GM21786 (cell line): Measurements from ENCODE around the gene RHOB.
"Not testable (repeated sequence)": the region's sequence is repeated elsewhere in the genome, so short reads cannot be mapped to it uniquely, and the experiment has no call there.

Experiments
- ATAC-seq: cut with Tn5 transposase; IDR thresholded peaks from one replicate; pipeline ENCODE4 v1.9.1; 2021; ENCODE audit not compliant: unreplicated experiment

The RHOB gene

GRCh38 chr2:20490300-20491181, 43.7 kb downstream of the RHOB start:
- no peak for ATAC-seq

- no peak for ATAC-seq
Measured at GRCh38 chr2:20491739-20492531, 45.1 kb downstream of the RHOB start.

- ATAC-seq: not testable (repeated sequence)
Measured at GRCh38 chr2:20493095-20493494, 46.2 kb downstream of the RHOB start.

GRCh38 chr2:20494241-20494640, 47.4 kb downstream of the RHOB start:
- ATAC-seq: no peak

- ATAC-seq: no peak
Measured at GRCh38 chr2:20496076-20496872, 49.4 kb downstream of the RHOB start.

GRCh38 chr2:20496942-20497341, 50.1 kb downstream of the RHOB start:
- no peak for ATAC-seq
